Tibial nerve (tissue), 4 donors: ENCODE results near the gene RNF220. TPM values are rescaled to one million over a fixed set of nuclear protein-coding genes. Genes with fewer than 3 reads are reported as not detected.

Experiments used
- DNase-seq, 2 donors: peaks; one replicate each; pipeline ENCODE4 v3.0.0-alpha.2; 2019; ENCODE audit warnings: low spot score in 2 of 2
- H3K27ac ChIP-seq, 4 donors: fragments of 200-600 bp; sonication (generic) in 3 of 4; one replicate each; pipeline ENCODE4 v1.5.1; 2017 to 2019; ENCODE audit warnings: mild to moderate bottlenecking in 1 of 4
- H3K27me3 ChIP-seq, 2 donors: fragments of 200-600 bp; sonication (generic) in 1 of 2; one replicate each; pipeline versions ENCODE4 v1.5.1 to v1.6.0; 2017 to 2019
- H3K36me3 ChIP-seq, 3 donors: fragments of 200-600 bp; sonication (generic); one replicate each; pipeline ENCODE4 v1.5.1; 2018 to 2019
- H3K4me1 ChIP-seq, 4 donors: fragments of 200-600 bp; sonication (generic) in 3 of 4; one replicate each; pipeline ENCODE4 v1.5.1; 2017 to 2019
- H3K4me3 ChIP-seq, 4 donors: fragments of 200-600 bp; sonication (generic) in 3 of 4; one replicate each; pipeline ENCODE4 v1.5.1; 2017 to 2019; ENCODE audit warnings: mild to moderate bottlenecking in 1 of 4, moderate library complexity in 1 of 4
- H3K9me3 ChIP-seq, 4 donors: fragments of 200-600 bp; sonication (generic) in 3 of 4; one replicate each; pipeline ENCODE4 v1.5.1; 2017 to 2019
- CTCF ChIP-seq, 5 experiments: fragments of 200-600 bp in 3 of 5; fragments of 450-650 bp in 2 of 5; sonication (generic) in 3 of 5; IDR thresholded peaks; one replicate each; pipeline ENCODE4 v1.5.1; 2016 to 2019; ENCODE audit warnings: antibody characterized with exemption in 5 of 5, mild to moderate bottlenecking in 3 of 5, moderate library complexity in 2 of 5
- EP300 ChIP-seq, 2 donors: sonication (generic); formaldehyde crosslinking; IDR thresholded peaks; one replicate each; pipeline ENCODE4 v1.6.1; 2017; ENCODE audit warnings: antibody characterized with exemption in 2 of 2, mild to moderate bottlenecking in 1 of 2
- POLR2A ChIP-seq, 2 donors: fragments of 450-650 bp; IDR thresholded peaks; one replicate each; pipeline ENCODE4 v1.6.1; 2017; ENCODE audit warnings: antibody characterized with exemption in 2 of 2, mild to moderate bottlenecking in 2 of 2, moderate library complexity in 2 of 2
- WGBS, 2 donors: methylation state at CpG; one replicate each; pipeline ENCODE4 v1.1.5; 2018; 5-methylcytosine and 5-hydroxymethylcytosine counted together
- total RNA-seq, 4 donors: library from RNA; depleted of rRNA; stranded (reverse); fragments of >200 nt; gene quantifications; one replicate each; pipeline ENCODE4 v1.1.0, GENCODE V29; 2016

The RNF220 gene
- total RNA-seq, 4 donors from 2014 or later, result 110 to 151 (median 114) TPM

- no peak for DNase-seq
- H3K27ac ChIP-seq, result peak overlapping the region in 1 of 4 donors; percentile 51
- H3K4me3 ChIP-seq, result peak overlapping the region; percentile 9 to 58 (median 24)
- peaks cover 0 to 52% (median 25%) of the 10 kb centered on the region in 4 donors for H3K4me1 ChIP-seq
- 16 to 18% methylated on average over 37 of the region's 37 CpGs for WGBS, 2 donors
- no peaks in the 10 kb centered on the region for H3K9me3 ChIP-seq
- peaks cover 0 to 8% (median 0%) of the 10 kb centered on the region in 3 donors for H3K36me3 ChIP-seq
- TF ChIP-seq EP300 (IDR thresholded peaks at IDR 0.05), result no peak
- TF ChIP-seq CTCF (IDR thresholded peaks at IDR 0.05), result no peak
- TF ChIP-seq POLR2A (IDR thresholded peaks at IDR 0.05), result no peak
- peaks cover 6 to 100% of the 10 kb centered on the region in 2 donors for H3K27me3 ChIP-seq
These were observed 3.9 kb downstream of the RNF220 start for GRCh38 chr1:44408632-44409602.

GRCh38 chr1:44409757-44410156 lies 4.7 kb downstream of the RNF220 start:
- Histone ChIP-seq H3K27ac (no peak overlapping the region), H3K4me3 (no peak overlapping the region), H3K4me1 (peaks cover 0 to 48% (median 22%) of the 10 kb centered on the region in 4 donors), H3K9me3 (no peaks in the 10 kb centered on the region), H3K27me3 (peaks cover 6 to 100% of the 10 kb centered on the region in 2 donors), H3K36me3 (peaks cover 0 to 8% (median 0%) of the 10 kb centered on the region in 3 donors)
- no peak for DNase-seq
- no peak for TF ChIP-seq POLR2A (IDR thresholded peaks at IDR 0.05)
- no peak for TF ChIP-seq CTCF (IDR thresholded peaks at IDR 0.05)
- no peak for TF ChIP-seq EP300 (IDR thresholded peaks at IDR 0.05)
- 56 to 62% methylated on average over 4 of the region's 4 CpGs for WGBS, 2 donors

- Histone ChIP-seq H3K9me3 (no peaks in the 10 kb centered on the region), H3K4me3 (no peak overlapping the region), H3K36me3 (peaks cover 0 to 8% (median 0%) of the 10 kb centered on the region in 3 donors), H3K27me3 (peaks cover 6 to 100% of the 10 kb centered on the region in 2 donors), H3K4me1 (peaks cover 0 to 28% (median 4%) of the 10 kb centered on the region in 4 donors), H3K27ac (no peak overlapping the region)
- WGBS, 2 donors, result 86 to 89% methylated on average over 10 of the region's 10 CpGs
- DNase-seq, result no peak
- TF ChIP-seq POLR2A (IDR thresholded peaks at IDR 0.05), result no peak
- TF ChIP-seq EP300 (IDR thresholded peaks at IDR 0.05), result no peak
- no peak for TF ChIP-seq CTCF (IDR thresholded peaks at IDR 0.05)
These were observed 6.8 kb downstream of the RNF220 start for GRCh38 chr1:44411861-44412260.

GRCh38 chr1:44412601-44413000 lies 7.5 kb downstream of the RNF220 start:
- DNase-seq, result no peak
- H3K27me3 ChIP-seq, result peaks cover 6 to 100% of the 10 kb centered on the region in 2 donors
- H3K27ac ChIP-seq, result no peak overlapping the region
- peaks cover 0 to 28% (median 5%) of the 10 kb centered on the region in 4 donors for H3K4me1 ChIP-seq
- TF ChIP-seq POLR2A (IDR thresholded peaks at IDR 0.05) (no peak), EP300 (IDR thresholded peaks at IDR 0.05) (no peak), CTCF (IDR thresholded peaks at IDR 0.05) (no peak)
- WGBS, 2 donors, result 59 to 65% methylated on average over 7 of the region's 7 CpGs
- peaks cover 0 to 8% (median 0%) of the 10 kb centered on the region in 3 donors for H3K36me3 ChIP-seq
- no peak overlapping the region for H3K4me3 ChIP-seq
- H3K9me3 ChIP-seq, result no peaks in the 10 kb centered on the region

GRCh38 chr1:44413740-44414139 lies 8.7 kb downstream of the RNF220 start:
- Histone ChIP-seq H3K36me3 (peaks cover 0 to 8% (median 0%) of the 10 kb centered on the region in 3 donors), H3K4me3 (no peak overlapping the region), H3K27ac (no peak overlapping the region), H3K9me3 (no peaks in the 10 kb centered on the region), H3K4me1 (peaks cover 0 to 28% (median 12%) of the 10 kb centered on the region in 4 donors), H3K27me3 (peaks cover 3 to 100% of the 10 kb centered on the region in 2 donors)
- 41 to 56% methylated on average over 9 of the region's 9 CpGs for WGBS, 2 donors
- TF ChIP-seq POLR2A (IDR thresholded peaks at IDR 0.05), result no peak
- no peak for TF ChIP-seq EP300 (IDR thresholded peaks at IDR 0.05)
- no peak for TF ChIP-seq CTCF (IDR thresholded peaks at IDR 0.05)
- DNase-seq, result no peak
